Activated naive CD4-positive, alpha-beta T cell treated with anti-CD3 and anti-CD28 coated beads for 36 hours (primary cell): ENCODE results near the gene TMEM208. TPM values are rescaled to one million over a fixed set of nuclear protein-coding genes. Genes with fewer than 3 reads are reported as not detected.

Experiments used
- microRNA-seq: library from miRNA; unstranded; fragments of <30 nt; microRNA quantifications from one replicate; pipeline ENCODE4 v1.2.0, GENCODE V29; 2022; ENCODE audit warnings: borderline microRNAs expressed, borderline replicate concordance
- total RNA-seq, 2 experiments: library from RNA; stranded (reverse); gene quantifications; one replicate each; pipeline ENCODE4 v1.2.3, GENCODE V29; 2021

Gene TMEM208
- total RNA-seq, 2 experiments from 2014 or later, result 24.6 to 29.4 TPM

Small RNAs within 50 kb of the gene (microRNA-seq; reads per million reads assigned to microRNA genes)
- gene MIR328, result 73.5 reads per million, percentile 54 among the genes with 10 or more reads in this experiment

Other genes with a start within 250 kb of the TMEM208 start
- gene CES4A, start 238.5 kb upstream of the TMEM208 start, total RNA-seq, result 1 to 10 TPM; 4.9 to 5.1 TPM
- gene CBFB, start 198.0 kb upstream of the TMEM208 start, total RNA-seq, result 10 to 100 TPM; 79.6 to 86.8 TPM
- 1 to 10 TPM; 7.8 to 8.4 TPM for gene PHAF1, start 117.2 kb upstream of the TMEM208 start, total RNA-seq
- gene B3GNT9, start 76.1 kb upstream of the TMEM208 start, total RNA-seq, result 1 to 10 TPM; 1.1 to 1.2 TPM
- gene TRADD, start 67.2 kb upstream of the TMEM208 start, total RNA-seq, result 10 to 100 TPM; 17.7 to 21.1 TPM
- gene FBXL8, start 67.2 kb upstream of the TMEM208 start, total RNA-seq, result 10 to 100 TPM; 13.8 to 15.3 TPM
- 10 to 100 TPM; 11.1 to 12.3 TPM for gene HSF4, start 62.4 kb upstream of the TMEM208 start, total RNA-seq
- gene NOL3, start 56.6 kb upstream of the TMEM208 start, total RNA-seq, result 1 to 10 TPM; 3.8 to 4.4 TPM
- 10 to 100 TPM; 21.9 to 24.0 TPM for gene MATCAP1, start 43.2 kb upstream of the TMEM208 start, total RNA-seq
- not detected for gene EXOC3L1, start 37.0 kb upstream of the TMEM208 start, total RNA-seq
- gene E2F4, start 35.0 kb upstream of the TMEM208 start, total RNA-seq, result 10 to 100 TPM; 65.1 to 66.5 TPM
- gene ELMO3, start 28.0 kb upstream of the TMEM208 start, total RNA-seq, result 1 to 10 TPM; 3.8 to 4.4 TPM
- gene FHOD1, start 20.4 kb downstream of the TMEM208 start, total RNA-seq, result 10 to 100 TPM; 70.7 to 73.7 TPM
- 1 to 10 TPM; 5.2 TPM for gene SLC9A5, start 21.8 kb downstream of the TMEM208 start, total RNA-seq
- gene PLEKHG4, start 52.4 kb downstream of the TMEM208 start, total RNA-seq, result 10 to 100 TPM; 14.3 to 14.4 TPM
- 1 to 10 TPM; 1.0 to 1.3 TPM for gene KCTD19, start 99.6 kb downstream of the TMEM208 start, total RNA-seq
- under 1 TPM in 1 of 2 experiments, not detected in 1; 0.64 TPM for gene LRRC36, start 99.7 kb downstream of the TMEM208 start, total RNA-seq
- not detected for gene TPPP3, start 166.4 kb downstream of the TMEM208 start, total RNA-seq
- gene ZDHHC1, start 189.3 kb downstream of the TMEM208 start, total RNA-seq, result under 1 TPM; 0.12 to 0.32 TPM
- 1 to 10 TPM in 1 of 2 experiments, under 1 TPM in 1; 0.86 to 1.1 TPM for gene HSD11B2, start 204.0 kb downstream of the TMEM208 start, total RNA-seq